ENCODE results near the gene XPR1.

The XPR1 gene

DNA sequence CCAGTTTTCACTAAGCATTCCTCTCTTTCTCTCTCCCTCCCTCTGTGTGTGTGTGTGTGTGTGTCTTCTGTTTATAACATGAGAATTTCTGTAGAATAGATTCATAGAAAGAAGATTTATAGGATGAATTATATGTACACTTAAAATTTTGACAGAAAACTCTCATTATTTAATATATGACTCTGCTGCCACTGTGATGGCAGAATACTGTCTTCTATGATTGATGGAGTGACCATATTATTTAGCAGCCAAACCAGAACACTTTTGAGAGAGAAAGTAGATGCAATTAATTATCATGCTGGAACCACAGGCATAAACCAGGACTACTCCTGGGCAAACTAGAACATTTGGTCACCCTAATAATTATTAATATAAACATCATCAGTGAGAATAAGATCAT is 34.3 kb upstream of the XPR1 start:
- H3K27me3 ChIP-seq (ENCODE audit: insufficient read depth, low read length, poor library complexity, severe bottlenecking): no peaks in the 10 kb centered on the region
- TF ChIP-seq EZH2phosphoT487 (IDR thresholded peaks at IDR 0.05; ENCODE audit: borderline replicate concordance): no peak
- TF ChIP-seq, protein P1, sequence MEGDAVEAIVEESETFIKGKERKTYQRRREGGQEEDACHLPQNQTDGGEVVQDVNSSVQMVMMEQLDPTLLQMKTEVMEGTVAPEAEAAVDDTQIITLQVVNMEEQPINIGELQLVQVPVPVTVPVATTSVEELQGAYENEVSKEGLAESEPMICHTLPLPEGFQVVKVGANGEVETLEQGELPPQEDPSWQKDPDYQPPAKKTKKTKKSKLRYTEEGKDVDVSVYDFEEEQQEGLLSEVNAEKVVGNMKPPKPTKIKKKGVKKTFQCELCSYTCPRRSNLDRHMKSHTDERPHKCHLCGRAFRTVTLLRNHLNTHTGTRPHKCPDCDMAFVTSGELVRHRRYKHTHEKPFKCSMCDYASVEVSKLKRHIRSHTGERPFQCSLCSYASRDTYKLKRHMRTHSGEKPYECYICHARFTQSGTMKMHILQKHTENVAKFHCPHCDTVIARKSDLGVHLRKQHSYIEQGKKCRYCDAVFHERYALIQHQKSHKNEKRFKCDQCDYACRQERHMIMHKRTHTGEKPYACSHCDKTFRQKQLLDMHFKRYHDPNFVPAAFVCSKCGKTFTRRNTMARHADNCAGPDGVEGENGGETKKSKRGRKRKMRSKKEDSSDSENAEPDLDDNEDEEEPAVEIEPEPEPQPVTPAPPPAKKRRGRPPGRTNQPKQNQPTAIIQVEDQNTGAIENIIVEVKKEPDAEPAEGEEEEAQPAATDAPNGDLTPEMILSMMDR (conservative IDR thresholded peaks at IDR 0.05; ENCODE audit: low read length): no peak
- no peaks in the 10 kb centered on the region for H3K36me3 ChIP-seq (ENCODE audit: insufficient read depth, low read length)
- H2AFZ ChIP-seq (ENCODE audit: low read length): no peak overlapping the region
- H3K4me2 ChIP-seq (ENCODE audit: low read depth, low read length, poor library complexity, severe bottlenecking): no peak overlapping the region
- no peaks in the 10 kb centered on the region for H3F3A ChIP-seq (ENCODE audit: low read depth)
- H3K9ac ChIP-seq (ENCODE audit: low read depth, low read length, poor library complexity, severe bottlenecking): no peak overlapping the region
- H3K4me1 ChIP-seq (ENCODE audit: insufficient read depth, low read length, poor library complexity, severe bottlenecking): no peaks in the 10 kb centered on the region
- no peaks in the 10 kb centered on the region for H3K9me2 ChIP-seq (replicated peaks; ENCODE audit: low read depth, low read length)
- no peak overlapping the region for H3K4me3 ChIP-seq (ENCODE audit: low read length, poor library complexity, severe bottlenecking)
- no peaks in the 10 kb centered on the region for H3K9me3 ChIP-seq (ENCODE audit: insufficient read depth, low read depth, low read length)
- no peaks in the 10 kb centered on the region for H4K20me1 ChIP-seq (ENCODE audit: insufficient read depth, low read length, poor library complexity, severe bottlenecking)
- H3K79me2 ChIP-seq (ENCODE audit: insufficient read depth, low read length): no peaks in the 10 kb centered on the region

DNA sequence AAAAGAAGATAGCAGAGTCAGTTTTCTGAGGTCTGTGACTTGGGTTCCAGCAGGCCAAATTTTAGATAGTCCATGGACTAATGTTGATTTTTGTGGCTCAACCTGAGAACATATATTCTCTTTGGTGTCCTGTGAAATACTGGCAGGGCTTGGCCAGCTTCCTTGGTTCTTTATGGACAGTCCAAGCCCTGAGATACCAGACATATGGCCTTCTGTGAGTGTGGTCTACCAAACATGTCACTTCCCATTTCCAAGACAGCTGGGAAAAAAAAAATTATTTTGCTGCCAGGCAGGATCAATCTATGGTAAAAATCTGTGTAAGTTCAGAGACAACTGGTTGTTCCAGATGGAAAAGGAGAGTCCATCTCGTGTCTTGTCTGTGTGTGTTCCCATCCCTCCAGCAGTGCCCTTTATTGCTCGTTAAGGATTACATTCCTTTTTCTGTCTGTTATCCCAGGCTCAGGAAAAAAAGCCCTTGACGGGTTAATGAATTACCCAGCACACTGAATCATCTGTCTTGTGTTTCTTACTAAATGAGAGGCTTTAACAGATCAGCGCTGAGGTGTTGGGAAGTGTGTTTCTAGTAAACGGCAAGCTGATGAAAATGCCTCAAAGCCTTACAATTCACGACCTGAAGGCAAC is 33.4 kb upstream of the XPR1 start:
- Histone ChIP-seq H3K9me2 (replicated peaks; ENCODE audit: low read depth, low read length) (no peaks in the 10 kb centered on the region), H3K4me2 (ENCODE audit: low read depth, low read length, poor library complexity, severe bottlenecking) (no peak overlapping the region), H3F3A (ENCODE audit: low read depth) (no peaks in the 10 kb centered on the region), H3K9me3 (ENCODE audit: insufficient read depth, low read depth, low read length) (no peaks in the 10 kb centered on the region), H4K20me1 (ENCODE audit: insufficient read depth, low read length, poor library complexity, severe bottlenecking) (no peaks in the 10 kb centered on the region), H3K4me3 (ENCODE audit: low read length, poor library complexity, severe bottlenecking) (no peak overlapping the region), H2AFZ (ENCODE audit: low read length) (no peak overlapping the region), H3K4me1 (ENCODE audit: insufficient read depth, low read length, poor library complexity, severe bottlenecking) (no peaks in the 10 kb centered on the region), H3K79me2 (ENCODE audit: insufficient read depth, low read length) (no peaks in the 10 kb centered on the region), H3K36me3 (ENCODE audit: insufficient read depth, low read length) (no peaks in the 10 kb centered on the region), H3K27me3 (ENCODE audit: insufficient read depth, low read length, poor library complexity, severe bottlenecking) (no peaks in the 10 kb centered on the region), H3K9ac (ENCODE audit: low read depth, low read length, poor library complexity, severe bottlenecking) (no peak overlapping the region)
- TF ChIP-seq, protein P1 (conservative IDR thresholded peaks at IDR 0.05; ENCODE audit: low read length): no peak
- TF ChIP-seq EZH2phosphoT487 (IDR thresholded peaks at IDR 0.05; ENCODE audit: borderline replicate concordance): no peak

DNA sequence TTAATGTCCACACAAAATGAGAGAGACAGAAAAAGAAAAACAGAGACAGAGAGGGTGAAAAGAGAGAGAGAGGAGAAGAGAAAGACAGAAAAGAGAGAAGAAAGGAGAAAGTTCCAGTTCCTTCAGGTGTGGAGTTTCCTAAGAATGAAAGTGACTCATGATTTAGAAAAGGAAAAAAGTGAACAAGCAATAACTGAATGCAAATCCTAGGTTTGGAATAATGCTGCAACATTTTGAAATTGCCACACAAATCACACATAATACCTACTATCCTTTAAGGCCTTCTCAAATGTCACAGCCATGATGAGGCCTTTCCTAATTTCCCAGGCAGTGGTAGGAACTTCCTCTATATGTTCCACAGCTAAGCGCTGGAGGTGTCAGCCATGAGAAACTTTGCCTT is 31.5 kb upstream of the XPR1 start:
- H3K4me2 ChIP-seq (ENCODE audit: low read depth, low read length, poor library complexity, severe bottlenecking): no peak overlapping the region
- H3K79me2 ChIP-seq (ENCODE audit: insufficient read depth, low read length): no peaks in the 10 kb centered on the region
- H3F3A ChIP-seq (ENCODE audit: low read depth): no peaks in the 10 kb centered on the region
- H4K20me1 ChIP-seq (ENCODE audit: insufficient read depth, low read length, poor library complexity, severe bottlenecking): no peaks in the 10 kb centered on the region
- TF ChIP-seq, protein P1 (conservative IDR thresholded peaks at IDR 0.05; ENCODE audit: low read length): no peak
- no peak for TF ChIP-seq EZH2phosphoT487 (IDR thresholded peaks at IDR 0.05; ENCODE audit: borderline replicate concordance)
- H3K4me1 ChIP-seq (ENCODE audit: insufficient read depth, low read length, poor library complexity, severe bottlenecking): no peaks in the 10 kb centered on the region
- H3K9me2 ChIP-seq (replicated peaks; ENCODE audit: low read depth, low read length): no peaks in the 10 kb centered on the region
- no peak overlapping the region for H3K9ac ChIP-seq (ENCODE audit: low read depth, low read length, poor library complexity, severe bottlenecking)
- no peak overlapping the region for H2AFZ ChIP-seq (ENCODE audit: low read length)
- H3K36me3 ChIP-seq (ENCODE audit: insufficient read depth, low read length): no peaks in the 10 kb centered on the region
- H3K4me3 ChIP-seq (ENCODE audit: low read length, poor library complexity, severe bottlenecking): no peak overlapping the region
- H3K9me3 ChIP-seq (ENCODE audit: insufficient read depth, low read depth, low read length): no peaks in the 10 kb centered on the region
- H3K27me3 ChIP-seq (ENCODE audit: insufficient read depth, low read length, poor library complexity, severe bottlenecking): no peaks in the 10 kb centered on the region

Data from Loucy (cell line).